Jurkat, Clone E6-1 (cell line): ENCODE results near the gene GRAP2.

Experiments used
- DNase-seq: peaks from one replicate; pipeline ENCODE4 v3.0.0-alpha.2; 2011; ENCODE audit warnings: low read depth, low spot score
- H3K4me3 ChIP-seq: 2 replicates; pipeline ENCODE4 v1.5.1; 2011; ENCODE audit warnings: mild to moderate bottlenecking, low read length, control low read depth, moderate library complexity

GRAP2 gene

GRCh38 chr22:39958009-39958711 is 57.3 kb downstream of the GRAP2 start:
- no peak overlapping the region for H3K4me3 ChIP-seq
- no peak for DNase-seq

- DNase-seq, result no peak
- H3K4me3 ChIP-seq, result no peak overlapping the region
Observed at GRCh38 chr22:39958949-39959639, 58.2 kb downstream of the GRAP2 start.

GRCh38 chr22:39959640-39960447 is 59.0 kb downstream of the GRAP2 start, which contains the start of gene TMA7B:
TMA7B (plus strand) TSS chr22:39960397; CDS start chr22:39964375, 3,978 bp downstream.
- H3K4me3 ChIP-seq, result no peak within 1 kb of the TSS
- no peak for DNase-seq

GRCh38 chr22:39960791-39961746 is 60.2 kb downstream of the GRAP2 start:
- no peak overlapping the region for H3K4me3 ChIP-seq
- no peak for DNase-seq

- no peak for DNase-seq
Observed at GRCh38 chr22:39962071-39962470, 61.2 kb downstream of the GRAP2 start.

GRCh38 chr22:39965748-39966147 is 64.9 kb downstream of the GRAP2 start:
- no peak for DNase-seq
- H3K4me3 ChIP-seq, result no peak overlapping the region

More at GRCh38 chr22:39962071-39962470, 61.2 kb downstream of the GRAP2 start:
- no peak overlapping the region for H3K4me3 ChIP-seq

- no peak overlapping the region for H3K4me3 ChIP-seq
- DNase-seq, result no peak
Observed at GRCh38 chr22:39966470-39966869, 65.6 kb downstream of the GRAP2 start.

GRCh38 chr22:39967103-39967829 is 66.4 kb downstream of the GRAP2 start:
- no peak for DNase-seq
- no peak overlapping the region for H3K4me3 ChIP-seq

- no peak overlapping the region for H3K4me3 ChIP-seq
- DNase-seq, result no peak
Observed at GRCh38 chr22:39967996-39968972, 67.4 kb downstream of the GRAP2 start.

GRCh38 chr22:39970742-39971141 is 69.9 kb downstream of the GRAP2 start:
- DNase-seq, result no peak

GRCh38 chr22:39972641-39973040 is 71.8 kb downstream of the GRAP2 start:
- no peak overlapping the region for H3K4me3 ChIP-seq
- DNase-seq, result no peak

More at GRCh38 chr22:39970742-39971141, 69.9 kb downstream of the GRAP2 start:
- no peak overlapping the region for H3K4me3 ChIP-seq

GRCh38 chr22:39973656-39974055 is 72.8 kb downstream of the GRAP2 start:
- no peak for DNase-seq
- no peak overlapping the region for H3K4me3 ChIP-seq

- no peak for DNase-seq
- H3K4me3 ChIP-seq, result no peak overlapping the region
Observed at GRCh38 chr22:39974065-39974464, 73.2 kb downstream of the GRAP2 start.

GRCh38 chr22:39979048-39979447 is 78.2 kb downstream of the GRAP2 start:
- no peak overlapping the region for H3K4me3 ChIP-seq
- no peak for DNase-seq

- DNase-seq, result no peak
Observed at GRCh38 chr22:39979458-39979857, 78.6 kb downstream of the GRAP2 start.

GRCh38 chr22:39980596-39980995 is 79.7 kb downstream of the GRAP2 start:
- no peak for DNase-seq
- no peak overlapping the region for H3K4me3 ChIP-seq

More at GRCh38 chr22:39979458-39979857, 78.6 kb downstream of the GRAP2 start:
- H3K4me3 ChIP-seq, result no peak overlapping the region

GRCh38 chr22:39983346-39983745 is 82.5 kb downstream of the GRAP2 start:
- DNase-seq, result no peak
- no peak overlapping the region for H3K4me3 ChIP-seq
